RPMI8226 (cell line): ENCODE data around the gene DTX1.
"Not testable (repeated sequence)": the region's sequence is repeated elsewhere in the genome, so short reads cannot be mapped to it uniquely, and the experiment has no call there.

Experiments
- DNase-seq: peaks from one replicate; pipeline ENCODE4 v3.0.0-alpha.2; 2015

The DTX1 gene

GRCh38 chr12:113097716-113098440 is 41.3 kb downstream of the DTX1 start:
- peak; percentile 42 for DNase-seq

DNA sequence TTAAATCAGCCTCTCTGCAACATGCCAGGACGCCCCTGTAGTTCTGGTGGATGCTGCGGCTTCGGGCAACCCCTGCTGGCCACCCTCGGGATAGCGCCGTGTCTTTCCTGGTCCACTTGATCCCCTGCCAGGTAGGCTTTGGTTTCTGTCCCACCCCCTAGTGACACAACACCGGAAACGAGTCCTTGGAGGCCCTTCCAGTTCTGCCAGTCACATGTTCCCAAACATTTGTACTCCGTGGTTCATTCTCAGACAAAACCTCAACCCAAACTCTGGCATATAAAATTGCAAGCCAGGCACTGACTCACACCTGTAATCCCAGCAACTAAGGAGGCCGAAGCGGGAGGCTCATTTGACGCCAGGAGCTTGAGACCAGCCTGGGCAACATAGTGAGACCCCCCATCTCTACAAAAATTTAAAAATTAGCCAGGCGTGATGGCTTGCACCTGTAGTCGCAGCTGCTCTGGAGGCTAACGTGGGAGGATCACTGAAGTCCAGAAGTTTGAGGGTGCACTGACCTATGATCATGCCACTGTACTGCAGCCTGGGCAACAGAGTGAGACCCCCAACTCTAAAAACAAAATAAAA is 42.0 kb downstream of the DTX1 start:
- peak; percentile 87 for DNase-seq

DNA sequence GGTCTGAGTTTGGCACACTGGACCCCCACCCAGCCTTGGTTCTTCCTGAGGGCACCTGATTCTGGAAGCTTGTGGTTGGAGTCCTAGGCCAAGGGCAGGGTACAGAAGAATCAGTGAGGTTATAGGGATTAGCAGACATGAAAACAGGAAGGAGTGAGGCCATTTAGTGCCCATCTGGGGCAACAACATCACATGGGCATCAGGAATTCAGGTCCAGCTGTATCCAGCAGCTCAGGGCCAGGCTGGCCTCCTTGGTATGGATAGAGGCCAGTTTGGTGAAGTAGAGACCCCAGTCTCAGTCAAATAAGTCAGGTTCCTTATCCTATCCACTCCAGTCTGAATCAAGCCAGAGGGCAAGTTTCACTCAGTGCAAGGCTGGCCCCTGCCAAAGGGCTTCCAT is 42.8 kb downstream of the DTX1 start:
- DNase-seq = no peak

DNA sequence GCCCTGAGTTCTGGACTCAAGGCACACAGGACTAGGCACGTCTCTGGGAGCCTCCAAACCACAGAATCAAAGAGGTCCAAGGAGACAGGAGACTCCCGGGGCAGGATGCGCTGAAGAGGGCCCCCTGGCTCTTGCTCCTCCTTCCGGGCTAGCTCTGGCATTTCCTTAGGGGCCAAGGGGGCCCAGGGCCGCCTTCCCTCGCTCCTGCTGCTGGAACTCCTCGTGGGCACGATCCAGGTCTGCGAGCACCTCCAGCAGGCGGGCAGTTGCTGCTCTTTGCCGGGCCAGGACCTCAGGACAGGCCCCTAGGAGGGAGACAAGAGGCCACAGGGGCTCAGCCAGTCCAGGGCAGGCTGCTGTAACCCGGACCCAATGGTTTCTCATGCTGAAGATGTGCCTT is 43.2 kb downstream of the DTX1 start:
- no peak for DNase-seq

DNA sequence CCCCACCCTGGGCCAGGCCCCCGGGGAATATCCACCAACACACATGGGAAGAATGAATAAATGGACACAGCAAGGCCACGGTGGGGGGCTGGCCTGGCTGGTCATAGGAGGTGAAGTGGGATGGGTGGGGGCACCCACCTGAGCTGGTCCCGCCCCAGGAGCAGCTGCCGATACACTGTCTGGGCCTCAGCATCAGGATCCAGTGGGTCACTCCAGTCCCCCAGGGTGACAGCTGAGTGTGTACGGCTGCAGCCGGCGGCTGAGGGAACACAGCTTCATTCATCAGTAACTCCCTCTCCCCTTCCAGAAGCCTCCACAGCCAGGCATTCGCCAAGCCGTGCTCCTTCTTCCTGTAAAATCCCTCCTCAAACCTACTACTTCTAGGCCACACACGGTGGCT is 45.2 kb downstream of the DTX1 start:
- no peak for DNase-seq

GRCh38 chr12:113102811-113103210 is 46.3 kb downstream of the DTX1 start:
- no peak for DNase-seq

- peak; percentile 46 for DNase-seq
Measured at GRCh38 chr12:113103756-113104450, 47.4 kb downstream of the DTX1 start.

- no peak for DNase-seq
Measured at GRCh38 chr12:113104953-113105510, 48.5 kb downstream of the DTX1 start.

DNA sequence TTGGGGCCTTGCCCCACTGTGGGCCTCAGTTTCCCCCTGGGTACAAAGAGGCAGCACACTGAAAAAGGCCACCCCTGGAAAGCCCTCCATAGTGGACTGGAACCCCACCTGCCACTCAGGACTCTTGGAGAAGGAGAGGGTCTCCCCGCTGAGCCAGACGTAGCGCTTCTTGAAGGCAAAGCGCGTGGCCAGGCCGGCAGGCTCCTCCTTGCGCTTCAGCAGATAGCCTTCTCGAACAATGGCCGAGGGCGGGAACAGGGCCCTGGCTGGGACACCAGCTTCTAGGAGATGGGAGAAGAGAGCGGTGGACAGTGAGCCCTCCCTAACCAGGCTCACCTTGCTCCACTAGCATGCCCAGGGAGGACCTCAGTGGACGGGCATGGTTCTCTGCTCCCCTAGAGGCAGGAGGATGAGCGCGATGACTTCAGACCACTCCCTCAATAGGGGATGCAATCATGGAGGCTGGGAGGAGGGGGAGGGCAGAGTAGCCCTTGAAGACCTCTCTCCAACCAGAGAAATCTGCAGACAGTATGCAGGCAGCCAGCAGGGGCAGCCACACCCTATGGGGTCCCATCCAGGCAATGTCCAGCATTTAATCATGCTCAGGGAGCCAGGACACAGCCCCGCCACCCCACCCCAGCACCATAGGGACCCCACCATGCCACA is 49.2 kb downstream of the DTX1 start:
- DNase-seq = no peak

GRCh38 chr12:113106361-113106760 is 49.8 kb downstream of the DTX1 start:
- DNase-seq = no peak

- DNase-seq = no peak
Measured at GRCh38 chr12:113108308-113108707, 51.8 kb downstream of the DTX1 start.

GRCh38 chr12:113109360-113109759 is 52.8 kb downstream of the DTX1 start:
- no peak for DNase-seq

- DNase-seq = no peak
Measured at GRCh38 chr12:113109872-113110599, 53.5 kb downstream of the DTX1 start.

DNA sequence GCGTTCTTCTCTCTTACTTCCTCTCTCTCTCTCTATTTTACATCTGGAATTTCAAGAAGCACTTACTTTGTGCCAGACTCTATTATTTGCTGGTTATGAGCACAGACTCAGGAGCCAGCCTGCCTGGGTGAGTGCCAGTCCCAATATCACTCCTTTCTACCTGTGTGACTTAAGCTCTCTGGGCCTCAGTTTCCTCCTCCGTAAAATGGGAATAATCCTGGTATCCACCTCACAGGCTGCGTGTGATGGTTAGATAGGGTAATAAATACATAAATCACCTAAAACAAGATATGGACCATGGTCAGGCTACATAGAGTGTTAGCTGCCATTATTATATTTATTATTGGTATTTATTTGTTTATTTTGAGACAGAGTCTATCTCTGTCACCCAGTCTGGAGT is 54.7 kb downstream of the DTX1 start:
- DNase-seq = no peak

GRCh38 chr12:113112043-113112899 is 55.7 kb downstream of the DTX1 start:
- no peak for DNase-seq

DNA sequence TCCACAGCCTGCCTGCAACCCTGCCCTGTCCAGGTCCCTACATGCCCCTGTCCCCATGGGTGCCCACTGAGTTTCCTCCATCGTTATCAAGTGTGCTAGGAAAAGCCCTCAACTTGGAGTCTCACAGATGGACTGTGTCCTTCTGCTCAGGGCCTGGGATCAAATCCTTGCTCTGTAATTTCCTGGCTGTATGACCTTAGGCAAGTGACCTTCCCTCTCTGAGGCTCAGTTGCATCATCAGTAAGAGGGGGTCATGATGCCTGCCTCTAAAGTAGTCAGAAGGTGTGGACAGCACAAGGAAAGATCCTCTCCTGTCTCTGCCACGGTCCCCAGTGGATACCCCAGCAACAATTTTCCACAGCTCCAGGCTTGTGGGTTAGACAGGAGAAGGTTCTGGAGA is 56.9 kb downstream of the DTX1 start:
- DNase-seq = no peak

DNA sequence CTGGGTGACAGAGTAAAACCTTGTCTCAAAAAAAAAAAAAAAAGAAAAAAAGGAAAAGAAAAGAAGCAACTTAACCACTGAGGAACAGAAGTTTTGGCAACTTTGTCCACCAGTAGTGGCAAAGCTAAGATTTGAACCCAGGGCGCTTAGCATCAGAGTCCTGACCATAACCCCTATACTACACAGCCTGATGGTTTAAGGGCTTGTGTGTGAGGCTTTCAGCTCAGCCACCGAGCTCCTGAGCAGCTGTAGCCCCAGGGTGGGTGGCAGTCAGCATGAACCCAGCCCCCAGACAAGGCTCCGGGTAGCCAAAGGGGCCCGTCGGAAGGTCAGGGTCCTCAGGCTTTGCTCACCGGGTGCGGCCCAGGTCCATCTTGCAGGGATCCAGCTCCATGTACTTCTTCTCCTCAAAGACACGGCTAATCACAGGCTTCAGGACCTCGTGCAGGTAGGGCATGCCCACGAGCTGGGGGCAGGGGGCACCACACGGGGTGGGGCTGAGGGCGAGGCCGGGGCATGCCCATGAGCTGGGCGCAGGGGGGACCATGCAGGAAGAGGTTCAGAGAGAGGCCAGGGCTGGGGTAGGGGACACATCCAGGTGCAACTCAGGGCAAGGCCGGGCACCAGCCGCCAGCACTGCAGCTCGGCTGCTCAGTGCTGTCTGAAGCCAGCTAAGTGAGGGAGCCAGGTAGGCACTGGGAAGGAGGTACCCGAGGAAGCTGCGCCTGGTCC is 58.1 kb downstream of the DTX1 start:
- no peak for DNase-seq

- DNase-seq = no peak
Measured at GRCh38 chr12:113115455-113116126, 59.1 kb downstream of the DTX1 start.

- DNase-seq = no peak
Measured at GRCh38 chr12:113116875-113117274, 60.3 kb downstream of the DTX1 start.

- not testable (repeated sequence) for DNase-seq
Measured at GRCh38 chr12:113117684-113118083, 61.2 kb downstream of the DTX1 start.
